Subcutaneous abdominal adipose tissue (tissue), 5 donors: ENCODE results near the gene DEPDC5.
A peak's percentile ranks its signal among the peaks of the same experiment; 100 is the strongest.

Source experiments
- H3K27ac ChIP-seq: one replicate; pipeline ENCODE4 v1.7.0; 2013; ENCODE audit warnings: low read depth, mild to moderate bottlenecking, inconsistent platforms, low read length, moderate library complexity
- H3K27me3 ChIP-seq, 5 donors: one replicate each; pipeline ENCODE4 v1.7.0; 2013; ENCODE audit warnings: low read length in 5 of 5, inconsistent platforms in 1 of 5; ENCODE audit not compliant: control insufficient read depth in 5 of 5, insufficient read depth in 4 of 5
- H3K36me3 ChIP-seq, 5 donors: one replicate each; pipeline ENCODE4 v1.7.0; 2013; ENCODE audit warnings: low read length in 5 of 5; ENCODE audit not compliant: control insufficient read depth in 5 of 5, insufficient read depth in 5 of 5
- H3K4me1 ChIP-seq, 5 donors: one replicate each; pipeline ENCODE4 v1.7.0; 2013; ENCODE audit warnings: low read length in 5 of 5, mild to moderate bottlenecking in 3 of 5, moderate library complexity in 1 of 5; ENCODE audit not compliant: control insufficient read depth in 5 of 5, insufficient read depth in 5 of 5
- H3K4me3 ChIP-seq, 5 donors: one replicate each; pipeline ENCODE4 v1.7.0; 2013; ENCODE audit warnings: low read length in 5 of 5, low read depth in 1 of 5
- H3K9ac ChIP-seq, 5 donors: one replicate each; pipeline ENCODE4 v1.7.0; 2013; ENCODE audit warnings: low read length in 5 of 5, mild to moderate bottlenecking in 4 of 5, moderate library complexity in 3 of 5
- H3K9me3 ChIP-seq, 5 donors: one replicate each; pipeline ENCODE4 v1.7.0; 2013; ENCODE audit warnings: low read length in 5 of 5; ENCODE audit not compliant: control insufficient read depth in 5 of 5
- donor health status: healthy.
- donor health status: healthy.
- donor health status: healthy.
- donor health status: healthy.
- donor health status: healthy.

DEPDC5 gene

GRCh38 chr22:31822523-31822922, 68.7 kb downstream of the DEPDC5 start:
- Histone ChIP-seq H3K4me1 (no peaks in the 10 kb centered on the region), H3K9me3 (no peaks in the 10 kb centered on the region), H3K4me3 (no peak overlapping the region), H3K36me3 (peaks cover 34 to 93% (median 74%) of the 10 kb centered on the region in 5 donors), H3K9ac (no peak overlapping the region), H3K27ac (no peak overlapping the region), H3K27me3 (no peaks in the 10 kb centered on the region)

GRCh38 chr22:31825513-31825912, 71.7 kb downstream of the DEPDC5 start:
- Histone ChIP-seq H3K9ac (no peak overlapping the region), H3K27ac (no peak overlapping the region), H3K4me3 (no peak overlapping the region), H3K4me1 (no peaks in the 10 kb centered on the region), H3K27me3 (no peaks in the 10 kb centered on the region), H3K36me3 (peaks cover 21 to 82% (median 58%) of the 10 kb centered on the region in 5 donors), H3K9me3 (no peaks in the 10 kb centered on the region)

- no peak overlapping the region for H3K4me3 ChIP-seq
- no peaks in the 10 kb centered on the region for H3K4me1 ChIP-seq
- H3K9me3 ChIP-seq = no peaks in the 10 kb centered on the region
- H3K27me3 ChIP-seq = no peaks in the 10 kb centered on the region
- no peak overlapping the region for H3K9ac ChIP-seq
- H3K27ac ChIP-seq = no peak overlapping the region
- H3K36me3 ChIP-seq = peaks cover 13 to 73% (median 50%) of the 10 kb centered on the region in 5 donors
These were observed 72.6 kb downstream of the DEPDC5 start for GRCh38 chr22:31826443-31826842.

GRCh38 chr22:31828739-31829138, 74.9 kb downstream of the DEPDC5 start:
- Histone ChIP-seq H3K27me3 (no peaks in the 10 kb centered on the region), H3K9ac (no peak overlapping the region), H3K4me1 (no peaks in the 10 kb centered on the region), H3K36me3 (peaks cover 3 to 61% (median 31%) of the 10 kb centered on the region in 5 donors), H3K9me3 (no peaks in the 10 kb centered on the region), H3K4me3 (no peak overlapping the region), H3K27ac (no peak overlapping the region)

GRCh38 chr22:31829505-31829904, 75.7 kb downstream of the DEPDC5 start:
- Histone ChIP-seq H3K36me3 (peaks cover 3 to 59% (median 31%) of the 10 kb centered on the region in 5 donors), H3K9ac (no peak overlapping the region), H3K27ac (peak overlapping the region; percentile 2), H3K27me3 (no peaks in the 10 kb centered on the region), H3K4me3 (no peak overlapping the region), H3K9me3 (no peaks in the 10 kb centered on the region), H3K4me1 (no peaks in the 10 kb centered on the region)

GRCh38 chr22:31830721-31831070, 76.9 kb downstream of the DEPDC5 start:
- Histone ChIP-seq H3K9ac (no peak overlapping the region), H3K9me3 (no peaks in the 10 kb centered on the region), H3K27me3 (no peaks in the 10 kb centered on the region), H3K4me3 (no peak overlapping the region), H3K27ac (no peak overlapping the region), H3K36me3 (peaks cover 5 to 60% (median 29%) of the 10 kb centered on the region in 5 donors), H3K4me1 (no peaks in the 10 kb centered on the region)

- Histone ChIP-seq H3K27me3 (no peaks in the 10 kb centered on the region), H3K4me3 (no peak overlapping the region), H3K4me1 (no peaks in the 10 kb centered on the region), H3K9me3 (no peaks in the 10 kb centered on the region), H3K36me3 (peaks cover 5 to 56% (median 36%) of the 10 kb centered on the region in 5 donors), H3K27ac (no peak overlapping the region), H3K9ac (no peak overlapping the region)
These were observed 80.1 kb downstream of the DEPDC5 start for GRCh38 chr22:31833930-31834329.

GRCh38 chr22:31836010-31836409, 82.2 kb downstream of the DEPDC5 start:
- no peaks in the 10 kb centered on the region for H3K9me3 ChIP-seq
- H3K4me1 ChIP-seq = peaks cover 0 to 3% (median under 1%) of the 10 kb centered on the region in 5 donors
- peaks cover 9 to 61% (median 42%) of the 10 kb centered on the region in 5 donors for H3K36me3 ChIP-seq
- H3K27me3 ChIP-seq = no peaks in the 10 kb centered on the region
- no peak overlapping the region for H3K9ac ChIP-seq
- H3K27ac ChIP-seq = no peak overlapping the region
- H3K4me3 ChIP-seq = no peak overlapping the region

- H3K27me3 ChIP-seq = no peaks in the 10 kb centered on the region
- H3K27ac ChIP-seq = no peak overlapping the region
- no peak overlapping the region for H3K4me3 ChIP-seq
- H3K9me3 ChIP-seq = no peaks in the 10 kb centered on the region
- peaks cover 9 to 71% (median 55%) of the 10 kb centered on the region in 5 donors for H3K36me3 ChIP-seq
- H3K9ac ChIP-seq = peak overlapping the region in 1 of 5 donors; percentile 19
- H3K4me1 ChIP-seq = peaks cover 0 to 7% (median 4%) of the 10 kb centered on the region in 5 donors
These were observed 85.1 kb downstream of the DEPDC5 start for GRCh38 chr22:31838917-31839316.

GRCh38 chr22:31839986-31840385, 86.2 kb downstream of the DEPDC5 start:
- Histone ChIP-seq H3K36me3 (peaks cover 9 to 73% (median 64%) of the 10 kb centered on the region in 5 donors), H3K9me3 (no peaks in the 10 kb centered on the region), H3K4me3 (no peak overlapping the region), H3K27me3 (no peaks in the 10 kb centered on the region), H3K4me1 (peaks cover 0 to 7% (median 4%) of the 10 kb centered on the region in 5 donors), H3K27ac (no peak overlapping the region), H3K9ac (no peak overlapping the region)

GRCh38 chr22:31840585-31840984, 86.8 kb downstream of the DEPDC5 start:
- Histone ChIP-seq H3K9ac (no peak overlapping the region), H3K4me1 (peaks cover 0 to 7% (median 4%) of the 10 kb centered on the region in 5 donors), H3K27ac (no peak overlapping the region), H3K4me3 (no peak overlapping the region), H3K27me3 (no peaks in the 10 kb centered on the region), H3K9me3 (no peaks in the 10 kb centered on the region), H3K36me3 (peaks cover 4 to 74% (median 67%) of the 10 kb centered on the region in 5 donors)
